ENCODE results near the gene GPRC5B. TPM values are rescaled to one million over a fixed set of nuclear protein-coding genes. Genes with fewer than 3 reads are reported as not detected.

GPRC5B gene
- total RNA-seq, 1 experiment from 2014 or later = 7.6 TPM

DNA sequence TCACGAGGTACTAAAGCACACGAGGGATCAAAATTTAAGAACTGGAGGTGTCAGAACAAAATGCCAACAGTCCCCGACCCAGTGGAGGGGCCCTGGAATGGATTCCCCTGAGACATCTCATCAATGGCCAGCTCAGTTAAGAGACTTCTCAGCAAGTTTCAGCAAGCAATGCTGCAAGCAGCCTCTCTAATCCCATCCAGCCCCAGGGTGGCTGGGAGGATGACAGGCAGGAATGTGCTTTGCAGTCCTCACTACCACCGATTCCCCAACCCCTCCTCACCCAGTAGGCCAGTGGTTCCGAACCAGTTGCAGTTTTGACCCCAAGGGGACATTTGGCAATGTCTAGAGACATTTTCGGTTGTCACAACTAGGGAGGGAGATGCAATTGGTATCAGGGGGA lies 8.7 kb downstream of the GPRC5B start:
- Mint-ChIP-seq H3K4me1 (ENCODE audit: low read depth, unreplicated experiment) (no peaks in the 10 kb centered on the region), H3K27ac (ENCODE audit: unreplicated experiment) (no peak overlapping the region), H3K4me3 (ENCODE audit: unreplicated experiment) (no peak overlapping the region), H3K27me3 (ENCODE audit: insufficient read depth, unreplicated experiment) (no peaks in the 10 kb centered on the region), H3K36me3 (ENCODE audit: insufficient read depth, unreplicated experiment) (peaks cover 12% of the 10 kb centered on the region), H3K9me3 (ENCODE audit: unreplicated experiment) (no peaks in the 10 kb centered on the region)
- no peaks in the 10 kb centered on the region for H3K27me3 ChIP-seq (replicated peaks; ENCODE audit: control insufficient read depth, insufficient read depth, low read length)
- intact Hi-C loops (cut with micrococcal nuclease; ENCODE audit: unreplicated experiment) = no loop called here
- no TSS peak for BruUV-seq (replicated peaks)
- H3K4me3 ChIP-seq (ENCODE audit: low read depth, low read length) = no peak overlapping the region
- CTCF ChIA-PET = no interaction called here
- H3K9me3 ChIP-seq = no peaks in the 10 kb centered on the region
- DNase-seq = no peak
- no peaks in the 10 kb centered on the region for H3K4me1 ChIP-seq
- no peak for TF ChIP-seq CTCF (IDR thresholded peaks at IDR 0.05; ENCODE audit: insufficient read depth in 1 of 2, low read depth in 1 of 2, low read length in 1 of 2, severe bottlenecking in 1 of 2, unreplicated experiment in 1 of 2)
- POLR2A ChIA-PET = no interaction called here
- no peaks in the 10 kb centered on the region for H3K36me3 ChIP-seq (ENCODE audit: control insufficient read depth, insufficient read depth, low read length)

DNA sequence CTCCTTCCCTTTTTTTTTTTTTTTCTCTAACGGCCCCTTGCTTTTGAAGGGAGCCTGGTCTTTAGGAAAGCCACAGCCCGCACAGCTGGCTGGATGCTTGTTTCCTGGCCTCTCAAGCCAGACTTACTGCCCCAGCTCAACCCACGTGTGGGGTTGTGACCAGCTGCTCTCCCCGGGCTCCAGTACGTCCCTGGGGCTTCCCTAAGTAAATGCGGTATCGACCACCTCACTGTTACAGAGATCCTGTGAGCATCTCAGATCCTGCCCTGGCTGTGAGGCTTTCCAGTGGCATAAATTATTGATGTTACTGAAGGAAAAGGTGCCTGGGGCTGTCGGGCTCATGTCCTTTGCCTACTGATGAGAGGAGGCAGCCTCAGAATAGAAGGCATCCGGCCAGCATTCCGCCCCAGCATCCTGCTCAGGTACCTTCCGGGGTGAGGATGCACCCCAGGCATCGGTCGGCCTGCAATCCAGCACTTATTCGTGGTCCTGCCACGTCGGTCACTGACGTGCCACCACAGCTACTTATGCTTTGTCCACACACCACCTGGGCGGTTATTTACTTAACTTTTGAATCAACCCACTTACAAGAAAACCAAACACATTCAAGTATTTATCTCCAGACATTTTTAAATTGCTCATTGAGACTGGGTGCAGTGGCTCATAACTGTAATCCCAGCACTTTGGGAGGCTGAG lies 9.6 kb downstream of the GPRC5B start:
- peaks cover 21% of the 10 kb centered on the region for H3K36me3 Mint-ChIP-seq (ENCODE audit: insufficient read depth, unreplicated experiment)
- ChIA-PET CTCF (no interaction called here), POLR2A (no interaction called here)
- no peak for TF ChIP-seq CTCF (IDR thresholded peaks at IDR 0.05; ENCODE audit: insufficient read depth in 1 of 2, low read depth in 1 of 2, low read length in 1 of 2, severe bottlenecking in 1 of 2, unreplicated experiment in 1 of 2)
- H3K4me1 ChIP-seq = no peaks in the 10 kb centered on the region
- no peak for DNase-seq
- no peaks in the 10 kb centered on the region for H3K36me3 ChIP-seq (ENCODE audit: control insufficient read depth, insufficient read depth, low read length)
- H3K4me3 ChIP-seq (ENCODE audit: low read depth, low read length) = no peak overlapping the region
- no TSS peak for BruUV-seq (replicated peaks)
- H3K4me1 Mint-ChIP-seq (ENCODE audit: low read depth, unreplicated experiment) = no peaks in the 10 kb centered on the region
- no peaks in the 10 kb centered on the region for H3K27me3 Mint-ChIP-seq (ENCODE audit: insufficient read depth, unreplicated experiment)
- H3K9me3 ChIP-seq = no peaks in the 10 kb centered on the region
- intact Hi-C loops (cut with micrococcal nuclease; ENCODE audit: unreplicated experiment) = no loop called here
- H3K27me3 ChIP-seq (replicated peaks; ENCODE audit: control insufficient read depth, insufficient read depth, low read length) = no peaks in the 10 kb centered on the region
- no peaks in the 10 kb centered on the region for H3K9me3 Mint-ChIP-seq (ENCODE audit: unreplicated experiment)
- no peak overlapping the region for H3K27ac Mint-ChIP-seq (ENCODE audit: unreplicated experiment)
- H3K4me3 Mint-ChIP-seq (ENCODE audit: unreplicated experiment) = no peak overlapping the region

GRCh38 chr16:19874026-19874425 lies 10.6 kb downstream of the GPRC5B start:
- Histone ChIP-seq H3K27me3 (replicated peaks; ENCODE audit: control insufficient read depth, insufficient read depth, low read length) (no peaks in the 10 kb centered on the region), H3K4me3 (ENCODE audit: low read depth, low read length) (no peak overlapping the region), H3K36me3 (ENCODE audit: control insufficient read depth, insufficient read depth, low read length) (no peaks in the 10 kb centered on the region), H3K9me3 (no peaks in the 10 kb centered on the region), H3K4me1 (no peaks in the 10 kb centered on the region)
- ChIA-PET POLR2A (no interaction called here), CTCF (no interaction called here)
- Mint-ChIP-seq H3K4me3 (ENCODE audit: unreplicated experiment) (no peak overlapping the region), H3K9me3 (ENCODE audit: unreplicated experiment) (no peaks in the 10 kb centered on the region), H3K27ac (ENCODE audit: unreplicated experiment) (no peak overlapping the region), H3K36me3 (ENCODE audit: insufficient read depth, unreplicated experiment) (peaks cover 24% of the 10 kb centered on the region), H3K27me3 (ENCODE audit: insufficient read depth, unreplicated experiment) (no peaks in the 10 kb centered on the region), H3K4me1 (ENCODE audit: low read depth, unreplicated experiment) (no peaks in the 10 kb centered on the region)
- intact Hi-C loops (cut with micrococcal nuclease; ENCODE audit: unreplicated experiment) = no loop called here
- no TSS peak for BruUV-seq (replicated peaks)
- no peak for TF ChIP-seq CTCF (IDR thresholded peaks at IDR 0.05; ENCODE audit: insufficient read depth in 1 of 2, low read depth in 1 of 2, low read length in 1 of 2, severe bottlenecking in 1 of 2, unreplicated experiment in 1 of 2)
- no peak for DNase-seq
